NCI-H146 (cell line): ENCODE results near the gene DPH3.

Experiments used
- DNase-seq: peaks from one replicate; lab custom pipeline; 2025; lab: John Stamatoyannopoulos, UW

Gene DPH3

GRCh38 chr3:16255326-16255725, 9.4 kb downstream of the DPH3 start:
- DNase-seq = no peak

- peak; percentile 50 for DNase-seq
Measured at GRCh38 chr3:16254916-16255315, 9.8 kb downstream of the DPH3 start.

GRCh38 chr3:16253601-16254000, 11.1 kb downstream of the DPH3 start:
- DNase-seq = no peak

- DNase-seq = no peak
Measured at GRCh38 chr3:16252988-16253387, 11.8 kb downstream of the DPH3 start.

GRCh38 chr3:16252243-16252978, 12.3 kb downstream of the DPH3 start:
- DNase-seq = no peak

GRCh38 chr3:16251316-16252085, 13.2 kb downstream of the DPH3 start:
- no peak for DNase-seq

- DNase-seq = no peak
Measured at GRCh38 chr3:16249886-16250285, 14.9 kb downstream of the DPH3 start.

GRCh38 chr3:16249336-16249735, 15.4 kb downstream of the DPH3 start:
- DNase-seq = no peak

GRCh38 chr3:16248556-16248955, 16.2 kb downstream of the DPH3 start:
- no peak for DNase-seq

GRCh38 chr3:16247282-16248061, 17.3 kb downstream of the DPH3 start:
- DNase-seq = peak; percentile 75

GRCh38 chr3:16245609-16246008, 19.1 kb downstream of the DPH3 start:
- no peak for DNase-seq

GRCh38 chr3:16243706-16244490, 20.8 kb downstream of the DPH3 start:
- no peak for DNase-seq

- DNase-seq = no peak
Measured at GRCh38 chr3:16242177-16242576, 22.6 kb downstream of the DPH3 start.

GRCh38 chr3:16241225-16241624, 23.5 kb downstream of the DPH3 start:
- DNase-seq = no peak

- DNase-seq = no peak
Measured at GRCh38 chr3:16240229-16241023, 24.3 kb downstream of the DPH3 start.

- no peak for DNase-seq
Measured at GRCh38 chr3:16239780-16240179, 25.0 kb downstream of the DPH3 start.

- no peak for DNase-seq
Measured at GRCh38 chr3:16239086-16239770, 25.5 kb downstream of the DPH3 start.

GRCh38 chr3:16236856-16237393, 27.8 kb downstream of the DPH3 start:
- DNase-seq = no peak

GRCh38 chr3:16236030-16236639, 28.6 kb downstream of the DPH3 start:
- DNase-seq = no peak

- DNase-seq = no peak
Measured at GRCh38 chr3:16234281-16234680, 30.5 kb downstream of the DPH3 start.
